Renal cortex interstitium (tissue), 11 donors: Measurements from ENCODE around the gene CCDC191. TPM values are rescaled to one million over a fixed set of nuclear protein-coding genes. Genes with fewer than 3 reads are reported as not detected.

Experiments
- DNase-seq, 11 donors: peaks; one replicate each; pipeline ENCODE4 v3.0.0-alpha.2; 2013; ENCODE audit warnings: low read depth in 9 of 11, low spot score in 4 of 11; ENCODE audit errors: extremely low read depth in 1 of 11
- polyA plus RNA-seq, 3 donors: library from polyadenylated mRNA; unstranded; fragments of 120-200 nt; gene quantifications; one replicate each; pipeline ENCODE4 v1.2.1, GENCODE V29; 2013; ENCODE audit not compliant: insufficient read length in 3 of 3

The CCDC191 gene
- polyA plus RNA-seq, 3 donors = 13.6 to 29.4 (median 18.2) TPM

DNA sequence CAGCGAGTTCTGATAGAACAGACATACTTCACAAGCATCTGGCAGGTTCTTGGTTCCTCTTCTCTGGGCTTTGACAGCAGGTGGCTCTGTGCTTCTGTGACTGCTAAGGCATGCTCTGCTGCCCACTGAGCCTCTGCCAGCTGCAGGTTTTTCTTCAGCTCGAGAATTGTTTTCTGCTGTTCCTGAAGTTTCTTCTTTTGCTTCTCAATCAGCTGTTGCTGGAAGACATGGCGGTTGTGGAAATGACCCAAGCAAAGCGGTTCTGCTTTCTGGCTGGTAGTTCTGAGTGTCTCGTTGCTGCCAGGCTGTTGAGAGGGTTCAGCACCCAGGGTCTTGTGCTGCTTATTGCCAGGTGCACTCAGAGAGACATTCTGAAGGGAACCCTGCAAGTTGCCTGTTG, 50.8 kb downstream of the CCDC191 start:
- DNase-seq = no peak

DNA sequence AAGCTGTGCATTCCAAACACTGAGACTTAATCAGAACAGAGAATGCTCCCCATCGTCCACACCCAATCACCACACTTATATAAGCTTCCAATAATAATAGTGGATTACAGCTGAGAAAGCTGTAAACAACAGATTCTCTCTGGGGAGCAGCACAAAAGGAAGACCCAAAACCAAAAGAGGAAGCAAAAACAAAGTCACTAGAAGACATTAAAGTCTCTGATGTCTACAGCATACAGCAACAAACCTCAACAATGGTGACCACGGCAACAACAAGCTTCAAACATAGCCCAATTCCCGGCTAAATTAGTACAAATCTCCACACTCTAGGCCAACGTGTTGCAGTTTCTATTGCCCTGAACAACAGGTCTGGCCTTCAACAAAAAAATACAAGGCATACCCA, 70.8 kb downstream of the CCDC191 start:
- no peak for DNase-seq

DNA sequence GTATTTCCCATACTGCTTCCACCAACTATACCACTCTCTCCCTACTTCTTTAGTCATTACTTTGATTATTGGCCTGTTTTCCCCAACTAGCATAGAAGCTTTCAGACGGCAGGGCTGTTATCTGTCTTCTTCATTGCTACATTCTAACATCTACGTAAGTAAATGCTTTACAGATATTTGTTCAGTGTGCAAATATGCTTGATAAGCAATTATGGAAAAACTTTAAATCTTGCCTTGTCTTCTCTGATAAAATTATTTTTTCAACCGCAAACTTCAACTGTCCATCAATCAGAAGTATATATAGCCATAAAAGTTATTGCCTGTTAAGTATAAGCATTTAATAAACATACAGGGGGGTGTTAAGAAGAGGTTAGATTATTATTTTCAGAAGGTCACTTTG, 72.8 kb downstream of the CCDC191 start:
- DNase-seq = no peak

DNA sequence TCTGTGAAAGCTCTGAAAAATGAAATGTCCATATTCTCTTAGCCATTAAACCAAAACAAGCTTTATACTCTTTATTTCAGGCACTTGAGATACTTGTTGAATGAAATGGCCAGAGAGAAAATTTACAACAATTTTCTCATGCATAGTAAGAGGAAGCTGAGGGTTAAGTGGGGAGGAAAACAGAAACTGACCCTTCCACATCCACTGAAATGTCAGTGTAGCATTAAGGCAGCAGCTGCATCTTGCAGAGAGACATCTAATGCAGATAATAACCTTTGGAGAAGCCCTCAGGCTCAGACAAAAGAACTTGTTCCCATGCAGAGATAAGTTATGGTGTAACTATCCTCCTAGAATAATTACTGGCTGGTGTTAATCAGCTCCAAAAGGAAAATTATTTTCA, 74.5 kb downstream of the CCDC191 start:
- peak in 1 of 11 donors; percentile 1 for DNase-seq

DNA sequence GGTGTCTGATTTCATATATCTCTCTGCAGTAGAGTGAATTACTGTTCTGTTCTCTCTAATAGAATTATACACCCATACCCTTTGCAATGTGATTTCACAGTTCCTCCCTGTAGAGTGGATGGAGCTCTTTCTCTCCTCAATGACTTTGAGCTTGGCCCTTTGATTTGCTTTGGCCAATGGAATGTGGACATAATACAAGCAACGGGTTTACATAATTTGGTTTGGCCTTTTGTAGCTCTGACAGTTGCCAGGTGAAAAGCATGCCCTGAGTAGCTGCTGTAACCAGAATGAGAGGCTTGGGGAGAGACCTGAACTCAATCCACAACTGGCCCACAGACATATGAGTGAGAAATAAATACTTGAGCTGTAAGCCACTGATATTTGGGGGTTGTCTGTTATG, 76.4 kb downstream of the CCDC191 start:
- DNase-seq = no peak

DNA sequence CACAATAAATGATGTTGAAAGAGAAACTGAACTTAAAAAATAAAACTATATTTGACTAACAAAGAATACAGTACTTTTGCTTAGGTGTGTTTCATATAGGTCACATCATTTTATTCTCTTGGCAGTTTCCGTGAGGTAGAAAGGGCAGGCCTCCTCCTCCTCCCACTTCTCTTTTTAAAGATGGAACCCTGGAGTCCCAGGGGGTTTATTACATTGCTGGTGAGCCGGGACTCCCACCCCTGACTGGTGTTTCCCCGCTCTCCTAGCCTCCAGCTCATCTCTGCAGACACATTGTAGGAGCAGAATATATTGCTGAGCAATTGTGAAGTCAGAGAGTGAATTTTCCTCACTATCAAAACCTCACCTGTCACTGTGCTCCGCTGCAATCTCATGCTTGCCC, 78.5 kb downstream of the CCDC191 start:
- no peak for DNase-seq

DNA sequence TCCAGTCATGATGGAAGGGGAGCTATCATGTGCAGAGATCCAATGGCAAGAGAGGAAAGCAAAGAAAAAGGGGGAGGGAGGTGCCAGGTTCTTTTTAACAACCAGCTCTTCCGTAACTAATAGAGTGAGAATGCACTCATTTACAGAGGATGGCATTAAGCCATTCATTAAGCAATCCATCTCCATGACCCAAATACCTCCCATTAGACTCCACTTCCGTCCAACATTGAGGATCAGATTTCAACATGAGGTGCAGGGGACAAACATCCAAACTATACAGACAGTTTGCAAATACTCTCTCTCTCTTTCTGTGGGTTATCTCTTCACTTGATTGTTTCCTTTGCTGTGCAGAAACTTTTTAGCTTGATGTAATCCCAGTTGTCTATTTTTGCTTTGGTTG, 87.3 kb downstream of the CCDC191 start:
- DNase-seq = no peak

DNA sequence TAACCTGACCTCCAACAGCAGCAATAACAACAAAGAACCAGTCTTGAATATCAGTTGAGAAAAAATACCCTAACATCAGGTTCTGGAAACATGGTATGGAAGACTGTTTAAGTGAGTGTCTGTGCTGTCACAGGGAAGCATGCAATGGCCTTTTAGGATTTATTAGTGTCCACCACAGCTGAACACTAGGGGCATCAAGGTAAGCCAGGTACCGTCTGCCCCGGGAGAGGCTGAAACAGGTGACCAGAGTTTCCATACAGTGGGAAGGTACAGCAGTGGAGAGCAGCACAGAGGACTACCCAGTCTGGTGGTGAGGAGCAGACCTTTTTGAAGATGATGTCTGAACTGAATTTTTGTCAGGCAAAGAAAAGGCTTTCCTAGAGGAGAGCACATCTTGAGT, 90.2 kb downstream of the CCDC191 start:
- DNase-seq = no peak

DNA sequence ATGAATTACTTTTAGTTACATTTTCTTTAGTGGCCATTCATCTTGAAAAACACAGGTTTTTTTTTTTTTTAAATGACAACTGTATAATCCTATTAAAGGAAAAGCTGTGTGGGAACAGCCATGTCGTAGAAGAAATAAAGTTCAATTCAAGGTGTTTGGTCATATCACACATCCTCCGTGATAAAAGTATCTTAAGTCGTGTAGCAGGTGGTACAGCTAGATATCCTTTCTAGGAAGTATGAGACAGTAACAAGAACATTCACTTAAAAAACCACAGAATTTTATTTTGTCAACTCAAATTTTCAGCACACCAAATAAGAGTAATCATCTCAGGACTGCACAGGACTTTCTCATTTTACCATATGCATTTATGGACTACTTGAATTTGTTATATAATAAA, 92.4 kb downstream of the CCDC191 start:
- no peak for DNase-seq

DNA sequence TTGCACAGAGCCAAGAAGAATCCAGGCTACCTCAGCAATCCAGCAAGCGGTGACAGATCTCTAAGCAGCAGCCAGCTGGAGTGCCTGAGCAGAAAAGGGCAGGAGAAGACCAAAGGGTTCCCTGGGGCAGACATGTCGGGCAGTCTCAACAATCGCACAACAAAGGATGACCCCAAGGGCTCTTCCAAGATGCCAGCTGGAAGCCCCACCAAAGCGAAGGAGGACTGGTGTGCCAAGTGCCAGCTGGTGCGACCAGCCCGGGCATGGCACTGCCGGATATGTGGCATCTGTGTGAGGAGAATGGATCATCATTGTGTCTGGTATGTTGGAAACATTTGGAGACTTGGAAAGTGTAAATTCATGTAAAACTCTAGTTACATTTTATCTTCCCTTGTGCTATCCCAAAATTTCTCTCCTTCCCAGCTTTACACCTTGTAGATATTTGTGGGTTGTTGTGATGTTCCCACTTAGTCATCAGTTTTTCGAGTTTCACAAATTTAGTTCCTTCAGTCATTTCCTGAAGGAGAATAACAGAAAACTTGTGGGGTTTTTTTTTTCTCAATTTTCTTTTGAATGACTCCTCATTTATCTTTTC, 102.1 kb downstream of the CCDC191 start:
- no peak for DNase-seq

DNA sequence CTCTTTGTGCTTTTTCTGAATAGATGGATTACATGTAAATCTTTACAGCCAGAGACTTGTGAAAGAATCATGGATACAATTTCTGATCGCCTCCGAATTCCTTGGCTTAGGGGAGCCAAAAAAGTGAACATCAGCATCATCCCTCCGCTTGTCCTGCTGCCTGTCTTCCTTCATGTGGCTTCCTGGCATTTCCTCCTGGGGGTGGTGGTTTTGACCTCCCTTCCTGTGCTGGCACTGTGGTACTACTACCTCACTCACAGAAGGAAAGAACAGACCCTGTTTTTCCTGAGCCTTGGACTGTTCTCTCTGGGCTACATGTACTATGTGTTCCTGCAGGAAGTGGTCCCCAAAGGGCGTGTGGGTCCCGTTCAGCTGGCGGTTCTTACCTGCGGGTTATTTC, 102.6 kb downstream of the CCDC191 start:
- DNase-seq = no peak

DNA sequence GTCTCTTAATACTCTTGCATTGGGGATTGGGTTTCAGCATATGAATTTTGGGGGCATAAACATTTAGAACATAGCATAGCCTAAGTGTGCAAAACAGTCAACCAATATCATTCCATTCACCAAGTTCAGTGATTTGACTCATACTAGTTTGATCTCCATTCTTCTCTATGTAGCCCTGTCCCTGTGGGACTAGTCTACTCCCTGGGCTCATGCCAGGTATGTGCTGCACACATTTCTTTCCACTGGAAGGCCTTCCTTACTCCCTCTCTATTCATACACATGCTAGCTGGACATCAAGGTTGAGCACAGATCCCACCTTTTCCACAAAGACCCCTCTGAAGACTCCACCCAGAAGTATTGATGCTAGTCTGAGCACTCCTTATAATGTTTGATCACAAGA, 103.4 kb downstream of the CCDC191 start:
- DNase-seq = no peak

DNA sequence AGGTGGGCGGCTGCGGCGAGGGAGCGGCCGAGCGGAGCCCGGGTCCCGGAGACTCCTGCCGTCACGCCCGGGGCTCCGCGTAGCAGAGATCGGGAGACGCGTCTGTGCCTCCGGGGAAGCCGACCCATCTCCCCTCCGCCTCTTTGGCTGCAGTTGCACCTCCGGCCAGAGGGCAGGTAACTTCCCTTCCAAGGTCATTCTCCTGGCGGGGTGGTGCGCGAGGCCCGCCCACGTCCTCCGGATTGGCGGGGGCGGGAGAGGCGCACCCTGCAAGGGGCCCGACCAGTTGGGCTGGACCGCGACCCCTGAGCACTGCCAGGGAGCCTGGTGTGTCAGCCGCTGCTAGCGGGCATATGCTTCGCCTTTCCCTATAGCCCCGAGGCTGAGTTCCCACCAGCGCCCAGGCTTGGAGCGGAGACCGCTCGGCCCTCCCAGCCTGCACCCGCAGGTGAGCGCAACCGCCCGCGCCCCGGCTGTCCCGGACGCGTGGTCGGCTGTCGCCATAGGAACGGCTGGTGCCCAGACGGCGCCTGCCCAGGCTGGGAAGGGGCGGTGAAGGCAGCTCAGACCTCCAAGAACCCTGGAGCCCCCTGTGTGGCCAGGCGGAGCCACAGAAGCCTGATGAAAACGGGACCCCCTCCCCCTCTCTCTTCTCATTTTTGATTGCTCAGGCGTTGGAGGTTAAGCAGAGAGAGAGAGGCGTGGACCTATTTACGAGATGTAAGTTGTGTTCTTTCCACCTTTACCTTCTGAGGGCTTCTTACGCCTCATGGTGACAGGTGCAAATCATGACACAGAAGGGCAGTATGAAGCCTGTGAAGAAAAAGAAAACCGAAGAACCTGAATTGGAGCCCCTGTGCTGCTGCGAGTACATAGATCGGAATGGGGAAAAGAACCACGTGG, 108.1 kb downstream of the CCDC191 start:
- peak in 9 of 11 donors; percentile 9 to 46 (median 24) for DNase-seq

DNA sequence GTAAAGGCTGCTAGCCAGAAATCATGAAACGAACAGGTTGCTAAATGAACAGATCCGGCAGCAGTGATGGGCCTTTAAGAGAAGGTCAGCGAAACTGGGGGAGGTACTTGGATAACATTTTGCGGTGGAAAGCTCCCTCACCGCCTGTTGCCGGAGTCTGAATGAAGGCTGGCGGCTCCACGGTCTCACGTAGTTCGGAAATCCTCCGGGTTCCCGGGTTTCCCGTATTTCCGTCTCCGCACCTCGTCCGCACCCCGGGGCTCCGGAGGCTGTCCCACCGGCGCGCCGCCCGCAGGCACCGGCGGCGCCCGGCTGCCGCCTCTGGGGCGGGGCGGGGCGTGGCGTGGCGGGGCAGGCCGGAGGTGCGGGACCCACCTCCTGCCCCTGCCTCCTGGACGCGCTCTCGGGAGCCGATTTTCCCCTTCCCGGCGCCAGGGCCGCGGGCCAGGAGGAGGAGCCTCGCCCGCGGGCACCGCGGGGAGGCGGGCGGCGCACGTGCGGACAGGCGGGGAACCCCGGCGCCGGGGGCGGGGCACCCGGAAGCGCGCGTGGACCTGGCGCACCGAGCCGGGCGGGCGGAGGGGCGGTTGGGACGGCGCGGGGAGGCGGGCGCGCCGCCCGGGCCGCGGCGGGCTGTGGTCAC, 108.8 kb downstream of the CCDC191 start, which contains the start of gene ZDHHC23:
Gene ZDHHC23, plus strand, starts transcription at position 642 of the 643 bp plus-strand sequence. CDS start 790 bp downstream, outside the sequence.
- DNase-seq = peak in 9 of 11 donors; percentile 7 to 40 (median 31)

DNA sequence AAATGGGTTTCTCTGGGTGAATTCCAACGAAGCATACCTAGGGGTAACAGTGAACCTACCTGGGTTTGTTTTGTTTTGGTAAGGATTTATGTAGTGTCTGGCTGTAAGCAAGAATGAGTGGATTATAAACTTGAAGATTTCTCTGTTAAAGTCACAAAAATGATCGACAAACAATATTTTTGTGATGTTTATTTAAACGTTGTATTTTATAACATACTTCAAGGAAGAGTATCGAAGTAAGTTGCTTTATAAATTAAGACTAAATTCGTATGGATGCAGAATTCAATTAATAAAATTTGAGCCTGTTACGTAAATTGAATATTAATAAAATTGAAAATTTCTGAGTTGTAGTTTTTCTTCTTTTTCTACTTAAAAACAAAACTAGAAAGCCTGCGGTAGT, 109.5 kb downstream of the CCDC191 start:
- DNase-seq = no peak

DNA sequence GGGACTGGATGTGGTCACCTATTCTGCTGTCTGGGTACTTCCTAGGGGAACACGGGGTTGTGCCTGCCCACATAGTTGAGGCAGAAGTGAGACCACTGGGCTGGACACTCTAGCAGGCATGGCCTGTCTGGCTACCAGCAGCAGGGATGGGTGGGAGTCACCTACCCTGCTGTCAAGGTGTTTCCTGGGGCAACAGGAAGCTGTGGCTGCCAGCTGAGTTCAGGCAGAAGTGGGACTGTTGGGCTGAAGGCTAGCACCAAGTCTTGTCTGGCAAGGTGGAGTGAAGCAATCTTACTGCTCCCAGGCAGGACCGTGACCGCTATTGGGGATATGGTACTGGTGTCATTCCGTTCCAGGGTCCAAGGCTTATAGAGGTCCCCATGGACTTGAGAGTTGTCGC, 128.8 kb downstream of the CCDC191 start:
- no peak for DNase-seq

DNA sequence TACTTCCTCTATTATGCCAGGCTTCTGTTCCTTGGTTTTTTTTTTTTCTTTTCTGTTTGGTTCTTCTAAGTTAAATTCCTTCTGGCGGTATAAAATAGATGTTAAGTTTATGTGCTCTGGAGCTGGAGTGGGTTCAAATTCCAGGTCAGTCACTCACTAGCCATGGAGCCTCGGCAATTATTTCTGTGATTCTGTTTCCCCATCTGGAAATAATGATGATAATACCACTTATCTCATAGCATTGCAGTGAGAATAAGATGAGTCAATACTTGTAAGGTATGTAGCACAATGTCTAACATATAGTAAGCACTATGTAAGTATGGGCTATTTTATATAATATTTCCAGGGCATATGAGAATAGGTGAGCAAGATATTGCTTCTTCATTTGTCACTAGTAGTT, 141.7 kb downstream of the CCDC191 start:
- no peak for DNase-seq
